ENCODE data around the gene MROH9. TPM values are rescaled to one million over a fixed set of nuclear protein-coding genes. Genes with fewer than 3 reads are reported as not detected.

Gene MROH9
- total RNA-seq, 4 donors from 2014 or later: 3.9 TPM; not detected in 3

- Histone ChIP-seq H3K4me1 (peaks cover 0 to 21% (median 0%) of the 10 kb centered on the region in 4 donors), H3K9me3 (no peaks in the 10 kb centered on the region), H3K4me3 (no peak overlapping the region), H3K27me3 (no peaks in the 10 kb centered on the region), H3K27ac (peak overlapping the region in 2 of 4 donors; percentile 13 to 44), H3K36me3 (no peaks in the 10 kb centered on the region)
- 88 to 89% methylated on average over 8 of the region's 8 CpGs for whole genome bisulfite sequencing, 2 donors
- no peak for DNase-seq (ENCODE audit: low spot score in 2 of 2)
- TF ChIP-seq, protein P1, sequence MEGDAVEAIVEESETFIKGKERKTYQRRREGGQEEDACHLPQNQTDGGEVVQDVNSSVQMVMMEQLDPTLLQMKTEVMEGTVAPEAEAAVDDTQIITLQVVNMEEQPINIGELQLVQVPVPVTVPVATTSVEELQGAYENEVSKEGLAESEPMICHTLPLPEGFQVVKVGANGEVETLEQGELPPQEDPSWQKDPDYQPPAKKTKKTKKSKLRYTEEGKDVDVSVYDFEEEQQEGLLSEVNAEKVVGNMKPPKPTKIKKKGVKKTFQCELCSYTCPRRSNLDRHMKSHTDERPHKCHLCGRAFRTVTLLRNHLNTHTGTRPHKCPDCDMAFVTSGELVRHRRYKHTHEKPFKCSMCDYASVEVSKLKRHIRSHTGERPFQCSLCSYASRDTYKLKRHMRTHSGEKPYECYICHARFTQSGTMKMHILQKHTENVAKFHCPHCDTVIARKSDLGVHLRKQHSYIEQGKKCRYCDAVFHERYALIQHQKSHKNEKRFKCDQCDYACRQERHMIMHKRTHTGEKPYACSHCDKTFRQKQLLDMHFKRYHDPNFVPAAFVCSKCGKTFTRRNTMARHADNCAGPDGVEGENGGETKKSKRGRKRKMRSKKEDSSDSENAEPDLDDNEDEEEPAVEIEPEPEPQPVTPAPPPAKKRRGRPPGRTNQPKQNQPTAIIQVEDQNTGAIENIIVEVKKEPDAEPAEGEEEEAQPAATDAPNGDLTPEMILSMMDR (IDR thresholded peaks at IDR 0.05): no peak
- TF ChIP-seq EP300 (IDR thresholded peaks at IDR 0.05): no peak
- TF ChIP-seq POLR2A (IDR thresholded peaks at IDR 0.05): no peak
These were observed 172.6 kb downstream of the MROH9 start for GRCh38 chr1:171107969-171108368.

DNA sequence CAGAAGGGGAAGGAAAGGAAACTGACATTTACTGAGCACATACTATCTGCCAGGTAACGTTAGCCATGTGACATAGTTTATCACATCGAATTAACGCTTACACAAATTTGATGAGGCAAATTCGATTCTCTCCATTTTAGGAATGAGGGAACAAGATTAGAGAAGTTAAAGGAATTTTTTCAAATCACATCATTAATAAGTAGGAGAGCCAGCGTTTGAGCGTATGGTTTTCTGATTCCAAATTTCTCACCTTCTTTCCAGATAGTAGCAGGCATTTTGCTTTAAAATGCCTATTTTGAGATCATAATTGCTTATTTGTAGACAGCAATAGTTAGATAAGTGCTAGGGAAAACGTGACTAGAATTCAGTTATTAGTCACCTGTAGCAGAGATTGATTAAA is 174.6 kb downstream of the MROH9 start:
- no peak overlapping the region for H3K27ac ChIP-seq
- no peak overlapping the region for H3K4me3 ChIP-seq
- TF ChIP-seq POLR2A (IDR thresholded peaks at IDR 0.05) (no peak), EP300 (IDR thresholded peaks at IDR 0.05) (no peak)
- TF ChIP-seq, protein P1 (IDR thresholded peaks at IDR 0.05): no peak
- DNase-seq (ENCODE audit: low spot score in 2 of 2): no peak
- H3K9me3 ChIP-seq: no peaks in the 10 kb centered on the region
- H3K36me3 ChIP-seq: no peaks in the 10 kb centered on the region
- peaks cover 0 to 21% (median 0%) of the 10 kb centered on the region in 4 donors for H3K4me1 ChIP-seq
- no peaks in the 10 kb centered on the region for H3K27me3 ChIP-seq
- WGBS, 2 donors: 85 to 91% methylated on average over 7 of the region's 7 CpGs

DNA sequence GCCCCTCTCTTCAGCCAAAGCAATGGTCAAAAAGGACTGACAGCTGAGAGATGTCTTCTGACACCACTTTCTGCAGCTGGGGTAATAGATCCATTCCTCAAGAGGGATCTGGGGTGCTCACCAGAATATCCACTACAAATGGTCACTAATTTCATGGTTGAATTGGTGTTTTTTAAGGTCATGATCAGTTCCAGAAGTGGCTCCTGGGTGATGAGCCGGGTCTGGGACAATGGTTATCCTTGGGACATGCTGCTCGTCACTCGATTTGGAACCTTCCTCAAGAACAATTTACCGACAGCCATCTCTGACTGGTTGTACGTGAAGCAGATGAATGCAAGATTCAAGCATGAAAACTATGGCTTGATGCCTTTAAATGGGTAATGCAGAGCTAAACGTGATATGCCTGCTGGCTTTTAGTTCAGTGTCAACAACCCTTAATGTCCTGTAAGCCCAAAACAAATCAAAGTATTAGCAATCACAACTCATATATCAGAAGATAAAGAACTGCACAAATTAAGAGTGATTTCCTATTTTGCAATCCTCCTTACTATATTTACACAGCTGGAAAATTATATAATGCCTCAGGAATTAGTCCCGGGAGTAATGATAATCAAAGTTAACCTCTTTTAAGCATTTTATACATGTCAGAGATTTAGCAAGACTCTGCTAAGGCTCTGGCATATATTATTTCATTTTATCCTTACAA is 175.4 kb downstream of the MROH9 start:
- H3K27ac ChIP-seq: peak overlapping the region in 2 of 4 donors; percentile 28 to 51
- 53 to 57% methylated on average over 7 of the region's 7 CpGs for WGBS, 2 donors

GRCh38 chr1:171112119-171112518 is 176.8 kb downstream of the MROH9 start:
- Histone ChIP-seq H3K36me3 (no peaks in the 10 kb centered on the region), H3K9me3 (no peaks in the 10 kb centered on the region), H3K4me3 (no peak overlapping the region), H3K27me3 (no peaks in the 10 kb centered on the region), H3K4me1 (peaks cover 0 to 21% (median 0%) of the 10 kb centered on the region in 4 donors), H3K27ac (no peak overlapping the region)
- 78 to 81% methylated on average over 3 of the region's 3 CpGs for WGBS, 2 donors
- TF ChIP-seq, protein P1 (IDR thresholded peaks at IDR 0.05): no peak
- TF ChIP-seq POLR2A (IDR thresholded peaks at IDR 0.05) (no peak), EP300 (IDR thresholded peaks at IDR 0.05) (no peak)
- no peak for DNase-seq (ENCODE audit: low spot score in 2 of 2)

More for the DNA sequence above, 175.4 kb downstream of the MROH9 start:
- Histone ChIP-seq H3K36me3 (no peaks in the 10 kb centered on the region), H3K27me3 (no peaks in the 10 kb centered on the region), H3K4me1 (peaks cover 0 to 21% (median 0%) of the 10 kb centered on the region in 4 donors), H3K4me3 (no peak overlapping the region), H3K9me3 (no peaks in the 10 kb centered on the region)
- no peak for DNase-seq (ENCODE audit: low spot score in 2 of 2)
- TF ChIP-seq EP300 (IDR thresholded peaks at IDR 0.05): no peak
- no peak for TF ChIP-seq POLR2A (IDR thresholded peaks at IDR 0.05)
- TF ChIP-seq, protein P1 (IDR thresholded peaks at IDR 0.05): no peak

DNA sequence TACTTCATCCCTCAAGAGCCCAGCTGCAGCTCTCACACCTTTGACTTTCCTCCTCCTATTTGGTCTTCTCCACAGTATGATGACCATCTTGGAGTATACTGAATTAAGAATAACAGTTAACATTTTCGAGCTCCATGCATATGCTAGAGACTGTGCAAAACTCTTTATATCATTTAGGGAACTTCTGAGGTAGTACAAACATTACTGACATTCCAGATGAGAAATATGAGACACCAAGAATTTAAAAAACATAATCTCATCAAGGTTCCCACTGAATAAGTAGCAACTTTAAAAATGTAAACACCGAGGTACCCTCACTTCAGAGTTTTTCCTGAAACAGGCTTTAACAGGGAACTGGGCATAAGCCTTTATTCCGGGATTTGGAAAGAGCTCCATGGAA is 178.0 kb downstream of the MROH9 start:
- no peak overlapping the region for H3K4me3 ChIP-seq
- DNase-seq (ENCODE audit: low spot score in 2 of 2): no peak
- H3K4me1 ChIP-seq: peaks cover 0 to 21% (median 0%) of the 10 kb centered on the region in 4 donors
- no peaks in the 10 kb centered on the region for H3K9me3 ChIP-seq
- peak overlapping the region in 1 of 4 donors; percentile 64 for H3K27ac ChIP-seq
- no peaks in the 10 kb centered on the region for H3K27me3 ChIP-seq
- TF ChIP-seq POLR2A (IDR thresholded peaks at IDR 0.05) (no peak), EP300 (IDR thresholded peaks at IDR 0.05) (no peak)
- TF ChIP-seq, protein P1 (IDR thresholded peaks at IDR 0.05): no peak
- WGBS, 2 donors: 57 to 71% methylated on average over 3 of the region's 3 CpGs
- H3K36me3 ChIP-seq: no peaks in the 10 kb centered on the region

All from tibial nerve (tissue), 4 donors.